Measurements from ENCODE around the gene SMIM20. TPM values are rescaled to one million over a fixed set of nuclear protein-coding genes. Genes with fewer than 3 reads are reported as not detected.

The SMIM20 gene
- total RNA-seq, 4 donors from 2014 or later = 26.5 to 44.2 (median 34.8) TPM

DNA sequence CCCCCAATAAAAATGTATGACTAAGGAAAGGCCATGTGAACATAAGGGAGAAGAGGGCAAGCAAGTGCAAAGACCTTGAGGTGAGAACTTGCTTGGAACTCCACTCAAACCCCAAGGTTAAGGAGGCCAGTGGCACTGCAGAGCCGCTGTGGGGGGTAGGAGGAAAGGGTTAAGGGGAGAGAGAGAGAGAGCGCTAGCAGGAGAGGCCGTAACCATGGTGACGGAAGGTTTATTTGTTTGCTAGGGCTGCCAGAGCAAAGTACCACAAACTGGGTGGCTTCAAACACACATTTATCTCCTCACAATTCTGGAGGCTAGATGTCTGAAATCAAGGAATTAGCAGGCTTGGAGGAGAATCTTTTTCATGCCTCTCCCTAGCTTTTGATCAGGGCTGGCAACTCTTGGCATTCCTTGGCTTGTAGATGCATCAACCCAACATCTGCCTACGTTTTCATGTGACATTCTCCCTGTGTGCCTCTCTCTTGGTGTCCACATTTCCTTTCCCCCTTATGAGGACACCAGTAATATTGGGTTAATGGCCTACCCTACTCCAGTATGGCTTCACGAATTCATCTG is 35.2 kb downstream of the SMIM20 start:
- H3K4me3 ChIP-seq = no peak overlapping the region
- no peak for ATAC-seq
- peaks cover 0 to 4% (median 0%) of the 10 kb centered on the region in 3 donors for H3K4me1 ChIP-seq
- TF ChIP-seq POLR2AphosphoS5 (IDR thresholded peaks at IDR 0.05) (no peak), EP300 (IDR thresholded peaks at IDR 0.05) (no peak), POLR2A (IDR thresholded peaks at IDR 0.05) (no peak)
- TF ChIP-seq, protein P1, sequence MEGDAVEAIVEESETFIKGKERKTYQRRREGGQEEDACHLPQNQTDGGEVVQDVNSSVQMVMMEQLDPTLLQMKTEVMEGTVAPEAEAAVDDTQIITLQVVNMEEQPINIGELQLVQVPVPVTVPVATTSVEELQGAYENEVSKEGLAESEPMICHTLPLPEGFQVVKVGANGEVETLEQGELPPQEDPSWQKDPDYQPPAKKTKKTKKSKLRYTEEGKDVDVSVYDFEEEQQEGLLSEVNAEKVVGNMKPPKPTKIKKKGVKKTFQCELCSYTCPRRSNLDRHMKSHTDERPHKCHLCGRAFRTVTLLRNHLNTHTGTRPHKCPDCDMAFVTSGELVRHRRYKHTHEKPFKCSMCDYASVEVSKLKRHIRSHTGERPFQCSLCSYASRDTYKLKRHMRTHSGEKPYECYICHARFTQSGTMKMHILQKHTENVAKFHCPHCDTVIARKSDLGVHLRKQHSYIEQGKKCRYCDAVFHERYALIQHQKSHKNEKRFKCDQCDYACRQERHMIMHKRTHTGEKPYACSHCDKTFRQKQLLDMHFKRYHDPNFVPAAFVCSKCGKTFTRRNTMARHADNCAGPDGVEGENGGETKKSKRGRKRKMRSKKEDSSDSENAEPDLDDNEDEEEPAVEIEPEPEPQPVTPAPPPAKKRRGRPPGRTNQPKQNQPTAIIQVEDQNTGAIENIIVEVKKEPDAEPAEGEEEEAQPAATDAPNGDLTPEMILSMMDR (IDR thresholded peaks at IDR 0.05) = no peak
- H3K9me3 ChIP-seq = no peaks in the 10 kb centered on the region
- no peaks in the 10 kb centered on the region for H3K36me3 ChIP-seq
- peaks cover 16% of the 10 kb centered on the region for H3K27me3 ChIP-seq
- 73 to 74% methylated on average over 4 to 5 of the region's 6 CpGs for WGBS, 2 donors (ENCODE audit: low coverage in 1 of 2)
- no peak overlapping the region for H3K27ac ChIP-seq

DNA sequence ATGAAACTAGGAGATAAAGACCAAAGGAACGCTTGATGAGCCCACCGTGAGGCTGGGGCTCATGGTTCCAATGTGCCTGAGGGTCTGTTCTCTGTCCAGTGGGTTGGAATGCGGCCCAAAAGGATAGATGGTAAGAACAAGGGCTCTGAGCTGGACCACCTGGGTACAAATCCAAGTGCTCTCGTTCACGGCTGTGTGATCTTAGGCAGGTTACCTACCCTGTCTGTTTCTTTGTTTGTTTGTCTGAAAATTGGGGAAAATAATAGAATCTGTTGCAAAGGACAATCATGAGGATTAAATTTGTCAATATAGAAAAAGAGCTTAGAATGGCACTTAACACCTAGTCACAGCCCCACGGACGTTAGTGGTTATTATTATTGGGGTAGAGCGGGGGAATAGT is 36.0 kb downstream of the SMIM20 start:
- no peak overlapping the region for H3K27ac ChIP-seq
- H3K27me3 ChIP-seq = peaks cover 20% of the 10 kb centered on the region
- 75 to 84% methylated on average over 5 to 8 of the region's 8 CpGs for WGBS, 2 donors (ENCODE audit: low coverage in 1 of 2)
- ATAC-seq = no peak
- peaks cover 0 to 4% (median 0%) of the 10 kb centered on the region in 3 donors for H3K4me1 ChIP-seq
- no peak overlapping the region for H3K4me3 ChIP-seq
- TF ChIP-seq EP300 (IDR thresholded peaks at IDR 0.05) (no peak), POLR2A (IDR thresholded peaks at IDR 0.05) (no peak), POLR2AphosphoS5 (IDR thresholded peaks at IDR 0.05) (no peak)
- TF ChIP-seq, protein P1 (IDR thresholded peaks at IDR 0.05) = no peak
- no peaks in the 10 kb centered on the region for H3K9me3 ChIP-seq
- no peaks in the 10 kb centered on the region for H3K36me3 ChIP-seq

DNA sequence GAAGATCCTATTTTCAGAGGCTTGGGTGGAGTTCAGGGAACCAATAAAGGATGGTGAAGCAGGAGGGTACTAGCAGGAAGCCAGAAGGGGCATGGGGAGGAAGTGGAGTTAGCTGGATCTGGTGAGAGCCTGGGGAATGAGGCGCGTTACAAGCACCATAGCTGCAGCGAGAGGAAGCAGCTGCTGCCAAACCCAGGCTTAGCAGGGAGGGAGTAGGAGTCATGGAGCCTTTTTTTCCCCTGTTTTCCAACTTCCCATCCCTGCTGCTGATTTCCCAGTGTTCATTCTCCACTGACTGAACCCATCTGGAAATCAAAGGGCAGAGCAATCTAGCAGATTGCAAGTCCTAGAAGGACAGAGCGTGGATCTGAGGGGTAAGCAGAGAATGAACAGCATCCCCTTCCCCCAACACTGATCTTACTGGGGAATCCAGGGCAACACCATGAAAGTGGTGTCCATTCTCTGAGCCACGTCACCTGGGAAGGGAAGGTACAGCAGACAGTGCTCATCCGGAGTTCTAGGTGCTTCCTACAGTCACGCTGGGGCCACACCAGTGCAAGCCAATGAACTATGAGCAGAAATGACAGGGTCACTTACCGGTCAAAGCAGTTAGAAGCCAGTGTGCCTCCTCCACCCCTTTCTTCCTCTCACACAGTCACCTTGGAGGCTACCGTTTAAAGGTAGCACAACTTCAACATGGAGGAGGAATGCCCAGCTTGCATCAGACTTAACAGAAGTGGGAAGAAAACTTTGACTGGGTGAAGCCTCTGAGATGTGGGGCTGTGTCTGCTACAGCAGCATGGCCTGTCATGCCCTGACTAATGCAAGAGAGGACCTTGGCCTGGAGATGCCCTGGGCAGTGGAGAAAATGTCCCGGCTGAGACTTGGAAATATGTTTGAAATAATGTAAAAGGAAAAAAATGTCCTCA is 36.7 kb downstream of the SMIM20 start:
- H3K36me3 ChIP-seq = no peaks in the 10 kb centered on the region
- H3K27ac ChIP-seq = no peak overlapping the region
- WGBS, 2 donors (ENCODE audit: low coverage in 1 of 2) = 36 to 48% methylated on average over 4 to 8 of the region's 10 CpGs
- no peaks in the 10 kb centered on the region for H3K9me3 ChIP-seq
- no peak for ATAC-seq
- peaks cover 0 to 4% (median 0%) of the 10 kb centered on the region in 3 donors for H3K4me1 ChIP-seq
- H3K27me3 ChIP-seq = peaks cover 20% of the 10 kb centered on the region
- TF ChIP-seq EP300 (IDR thresholded peaks at IDR 0.05) = no peak
- TF ChIP-seq POLR2AphosphoS5 (IDR thresholded peaks at IDR 0.05) = no peak
- no peak for TF ChIP-seq POLR2A (IDR thresholded peaks at IDR 0.05)
- TF ChIP-seq, protein P1 (IDR thresholded peaks at IDR 0.05) = no peak
- no peak overlapping the region for H3K4me3 ChIP-seq

DNA sequence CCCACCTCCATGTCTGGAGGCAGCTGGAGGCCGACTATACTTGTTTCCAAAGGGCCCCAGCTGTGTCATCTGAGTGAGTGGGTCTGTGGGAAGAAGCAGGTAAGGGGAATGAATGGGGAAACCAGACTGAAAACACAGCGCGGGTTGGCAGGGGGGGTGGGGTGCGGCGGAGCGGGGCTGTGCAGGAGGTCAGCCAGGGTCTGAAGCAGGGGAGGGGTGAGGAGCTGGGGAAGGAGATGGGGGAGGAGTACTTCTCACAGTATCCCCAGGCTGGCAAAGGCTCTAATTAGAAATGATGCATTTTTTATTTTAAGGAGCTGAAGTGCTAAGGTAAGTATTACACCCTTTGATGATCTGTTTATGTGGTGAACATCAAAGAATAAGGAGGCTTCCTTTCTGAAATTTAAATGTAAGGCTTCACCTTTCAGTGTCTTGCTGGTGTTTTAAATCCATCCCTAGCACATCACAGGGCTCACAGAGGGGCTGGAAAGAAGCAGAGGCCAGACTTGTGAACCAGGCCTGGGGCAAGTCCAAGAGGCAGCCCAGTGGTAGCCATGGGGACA is 37.5 kb downstream of the SMIM20 start:
- no peak for ATAC-seq
- no peak overlapping the region for H3K4me3 ChIP-seq
- H3K27me3 ChIP-seq = peaks cover 20% of the 10 kb centered on the region
- WGBS, 2 donors (ENCODE audit: low coverage in 1 of 2) = 42 to 72% methylated on average over 3 to 5 of the region's 6 CpGs
- no peak overlapping the region for H3K27ac ChIP-seq
- H3K9me3 ChIP-seq = no peaks in the 10 kb centered on the region
- TF ChIP-seq EP300 (IDR thresholded peaks at IDR 0.05) (no peak), POLR2AphosphoS5 (IDR thresholded peaks at IDR 0.05) (no peak), POLR2A (IDR thresholded peaks at IDR 0.05) (no peak)
- TF ChIP-seq, protein P1 (IDR thresholded peaks at IDR 0.05) = no peak
- H3K36me3 ChIP-seq = no peaks in the 10 kb centered on the region
- H3K4me1 ChIP-seq = peaks cover 0 to 4% (median 0%) of the 10 kb centered on the region in 3 donors

Data from gastroesophageal sphincter (tissue), 4 donors.